ENCODE measurements around the gene MYO3B.
"Not testable (repeated sequence)": the region's sequence is repeated elsewhere in the genome, so short reads cannot be mapped to it uniquely, and the experiment has no call there.

MYO3B gene

DNA sequence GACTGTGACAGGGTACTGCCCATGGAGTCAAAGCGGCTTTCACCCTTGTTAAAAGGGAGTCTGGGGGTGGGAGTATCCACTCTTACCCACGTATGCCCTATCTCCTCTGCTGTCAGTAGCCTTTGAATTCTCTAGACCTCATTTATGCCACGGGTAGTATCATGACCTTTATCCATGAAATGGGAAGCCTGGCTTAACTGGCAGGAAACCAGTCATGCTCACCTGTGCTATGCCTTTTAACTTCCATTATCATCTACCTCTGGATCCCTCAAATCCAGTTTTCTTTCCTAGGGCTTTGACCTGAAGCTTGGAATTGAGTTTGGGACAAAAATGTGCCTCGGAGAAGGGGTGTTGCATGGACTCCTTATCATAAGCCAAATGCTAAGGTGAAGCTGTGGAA lies 30.0 kb downstream of the MYO3B start:
- no peak overlapping the region for H3K4me3 ChIP-seq (ENCODE audit: low read depth, low read length)
- no peak for DNase-seq (ENCODE audit: low read depth)
- TF ChIP-seq, protein P1, sequence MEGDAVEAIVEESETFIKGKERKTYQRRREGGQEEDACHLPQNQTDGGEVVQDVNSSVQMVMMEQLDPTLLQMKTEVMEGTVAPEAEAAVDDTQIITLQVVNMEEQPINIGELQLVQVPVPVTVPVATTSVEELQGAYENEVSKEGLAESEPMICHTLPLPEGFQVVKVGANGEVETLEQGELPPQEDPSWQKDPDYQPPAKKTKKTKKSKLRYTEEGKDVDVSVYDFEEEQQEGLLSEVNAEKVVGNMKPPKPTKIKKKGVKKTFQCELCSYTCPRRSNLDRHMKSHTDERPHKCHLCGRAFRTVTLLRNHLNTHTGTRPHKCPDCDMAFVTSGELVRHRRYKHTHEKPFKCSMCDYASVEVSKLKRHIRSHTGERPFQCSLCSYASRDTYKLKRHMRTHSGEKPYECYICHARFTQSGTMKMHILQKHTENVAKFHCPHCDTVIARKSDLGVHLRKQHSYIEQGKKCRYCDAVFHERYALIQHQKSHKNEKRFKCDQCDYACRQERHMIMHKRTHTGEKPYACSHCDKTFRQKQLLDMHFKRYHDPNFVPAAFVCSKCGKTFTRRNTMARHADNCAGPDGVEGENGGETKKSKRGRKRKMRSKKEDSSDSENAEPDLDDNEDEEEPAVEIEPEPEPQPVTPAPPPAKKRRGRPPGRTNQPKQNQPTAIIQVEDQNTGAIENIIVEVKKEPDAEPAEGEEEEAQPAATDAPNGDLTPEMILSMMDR (IDR thresholded peaks at IDR 0.05; ENCODE audit: control insufficient read depth, extremely low read depth, insufficient read depth), result no peak

DNA sequence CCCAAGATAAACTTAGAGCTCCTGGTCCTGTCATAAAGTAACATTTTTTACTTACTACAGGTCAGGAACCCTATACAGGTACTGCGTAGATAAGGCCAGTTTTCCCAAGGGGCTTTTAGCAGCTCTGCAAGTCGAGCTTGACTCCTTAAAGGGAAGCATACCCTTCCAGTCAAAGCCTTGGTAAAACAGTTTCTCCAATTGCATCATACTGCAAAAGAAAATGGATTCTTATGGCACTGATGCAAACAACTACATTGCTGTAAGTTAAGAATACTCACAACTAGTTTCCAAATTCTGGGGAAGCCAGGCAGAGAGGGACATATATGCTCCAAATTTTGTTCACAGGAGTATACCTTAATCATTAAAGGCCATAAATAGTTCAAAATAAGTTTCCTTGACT lies 31.0 kb downstream of the MYO3B start:
- no peak for DNase-seq (ENCODE audit: low read depth)
- no peak overlapping the region for H3K4me3 ChIP-seq (ENCODE audit: low read depth, low read length)
- TF ChIP-seq, protein P1 (IDR thresholded peaks at IDR 0.05; ENCODE audit: control insufficient read depth, extremely low read depth, insufficient read depth), result no peak

DNA sequence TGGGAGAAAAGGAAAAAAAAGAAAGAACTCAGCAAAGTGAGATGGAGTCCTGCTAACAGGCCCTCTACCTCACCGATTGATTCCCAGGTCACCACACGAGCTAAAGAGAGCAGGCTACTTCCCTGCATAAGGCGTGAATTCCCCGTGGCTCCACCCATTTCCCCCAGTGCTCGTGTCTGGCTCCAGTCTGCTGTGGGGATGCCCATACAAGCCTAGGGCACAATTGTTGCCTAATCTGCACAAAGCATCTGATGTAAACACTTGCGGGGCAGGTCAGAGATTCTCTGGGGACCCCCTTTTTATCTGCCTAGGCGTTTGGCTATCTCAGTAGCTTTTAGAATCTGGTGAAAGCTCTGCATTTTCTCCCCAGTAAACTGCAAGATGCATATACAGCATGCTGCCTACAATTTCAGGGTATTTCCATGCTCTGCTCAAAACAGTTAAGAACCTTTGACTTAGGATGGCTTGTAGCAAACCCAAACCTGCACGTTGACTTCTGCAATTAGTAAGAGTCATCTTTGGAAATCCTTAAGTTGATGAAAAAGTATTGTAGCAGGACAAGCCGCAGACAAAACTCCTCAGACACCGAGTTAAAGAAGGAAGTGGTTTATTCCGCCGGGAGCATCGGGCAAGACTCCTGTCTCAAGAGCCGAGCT lies 34.8 kb downstream of the MYO3B start:
- TF ChIP-seq, protein P1 (IDR thresholded peaks at IDR 0.05; ENCODE audit: control insufficient read depth, extremely low read depth, insufficient read depth), result no peak
- no peak for DNase-seq (ENCODE audit: low read depth)
- no peak overlapping the region for H3K4me3 ChIP-seq (ENCODE audit: low read depth, low read length)

DNA sequence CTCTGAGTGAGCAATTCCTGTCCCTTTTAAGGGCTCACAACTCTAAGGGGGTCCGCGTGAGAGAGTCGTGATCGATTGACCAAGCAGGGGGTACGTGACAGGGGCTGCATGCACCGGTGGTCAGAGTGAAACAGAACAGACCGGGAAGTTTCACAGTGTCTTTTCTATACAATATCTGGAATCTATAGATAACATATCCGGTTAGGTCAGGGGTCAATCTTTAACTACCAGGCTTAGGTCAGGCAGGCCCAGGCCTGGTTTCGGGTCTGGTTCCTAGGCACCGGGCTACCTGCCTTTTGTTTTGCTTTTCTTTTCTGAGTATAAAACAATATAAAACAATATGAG lies 35.3 kb downstream of the MYO3B start:
- not testable (repeated sequence) for H3K4me3 ChIP-seq (ENCODE audit: low read depth, low read length)

DNA sequence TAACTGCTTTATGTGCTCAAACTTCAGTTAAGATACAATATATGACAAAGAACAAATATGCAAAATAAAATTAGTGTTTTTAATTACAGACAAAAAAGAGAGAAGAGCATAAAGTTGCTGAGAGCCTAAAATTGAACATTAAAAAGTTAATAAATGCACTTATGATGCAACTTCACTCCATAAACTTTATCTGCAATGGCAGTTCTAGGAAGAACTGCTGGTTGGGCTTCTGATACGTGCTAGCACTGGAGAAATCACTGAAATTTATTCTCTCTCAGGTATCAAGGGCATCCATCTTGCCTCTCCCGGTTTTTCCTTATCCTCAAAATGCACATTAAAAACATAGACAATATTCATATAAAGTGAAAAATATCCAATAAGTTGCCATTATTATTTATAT lies 35.7 kb downstream of the MYO3B start:
- H3K4me3 ChIP-seq (ENCODE audit: low read depth, low read length), result no peak overlapping the region
- TF ChIP-seq, protein P1 (IDR thresholded peaks at IDR 0.05; ENCODE audit: control insufficient read depth, extremely low read depth, insufficient read depth), result no peak
- DNase-seq (ENCODE audit: low read depth), result no peak

More for the DNA sequence above, 35.3 kb downstream of the MYO3B start:
- not testable (repeated sequence) for DNase-seq (ENCODE audit: low read depth)

DNA sequence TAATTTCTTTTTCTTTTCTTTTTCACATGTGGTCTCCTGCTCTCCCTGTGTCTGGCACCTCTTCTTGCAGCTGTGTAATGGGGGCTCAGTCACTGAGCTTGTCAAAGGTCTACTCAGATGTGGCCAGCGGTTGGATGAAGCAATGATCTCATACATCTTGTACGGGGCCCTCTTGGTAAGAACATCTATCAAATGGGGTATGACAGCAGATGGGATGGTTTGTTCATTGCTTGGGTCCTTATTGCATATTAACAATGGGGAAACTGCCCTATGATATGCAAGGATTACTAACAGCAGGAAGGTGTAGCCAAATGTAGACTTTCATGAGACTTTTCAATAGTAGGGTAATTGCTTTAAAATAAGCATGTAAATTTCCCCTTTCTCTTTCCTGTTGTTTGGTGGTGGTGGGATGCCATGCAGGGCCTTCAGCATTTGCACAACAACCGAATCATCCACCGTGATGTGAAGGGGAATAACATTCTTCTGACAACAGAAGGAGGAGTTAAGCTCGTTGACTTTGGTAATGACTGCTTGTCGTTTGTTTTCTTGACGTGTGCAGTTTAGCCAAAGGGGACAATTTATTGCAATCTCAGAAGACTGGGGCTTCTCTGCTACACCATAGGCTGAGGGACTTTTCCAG lies 36.5 kb downstream of the MYO3B start:
- no peak overlapping the region for H3K4me3 ChIP-seq (ENCODE audit: low read depth, low read length)
- TF ChIP-seq, protein P1 (IDR thresholded peaks at IDR 0.05; ENCODE audit: control insufficient read depth, extremely low read depth, insufficient read depth), result no peak
- DNase-seq (ENCODE audit: low read depth), result no peak

DNA sequence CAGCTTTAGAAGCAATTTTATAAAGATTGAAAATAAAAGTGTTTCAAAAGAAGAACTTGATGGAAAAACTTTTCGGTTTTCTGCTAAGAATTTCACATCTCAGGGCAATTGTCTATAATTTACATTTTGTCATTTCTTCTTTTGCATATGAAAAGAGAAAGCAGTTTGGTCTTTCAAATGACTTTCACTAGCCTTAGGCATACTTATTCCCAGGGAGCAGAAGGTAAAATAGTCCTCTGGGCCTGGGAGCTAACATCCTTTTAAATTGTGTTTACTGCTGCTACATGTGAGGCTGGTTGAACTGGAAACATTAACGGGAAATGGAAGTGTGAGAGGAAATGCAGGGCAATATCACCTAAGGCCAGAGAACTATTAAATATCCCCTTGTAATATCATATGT lies 37.1 kb downstream of the MYO3B start:
- no peak overlapping the region for H3K4me3 ChIP-seq (ENCODE audit: low read depth, low read length)
- TF ChIP-seq, protein P1 (IDR thresholded peaks at IDR 0.05; ENCODE audit: control insufficient read depth, extremely low read depth, insufficient read depth), result no peak
- DNase-seq (ENCODE audit: low read depth), result no peak

Data from LNCaP clone FGC (cell line).